ENCODE results near the gene CFAP74. TPM values are rescaled to one million over a fixed set of nuclear protein-coding genes. Genes with fewer than 3 reads are reported as not detected.

Gene CFAP74
- polyA plus RNA-seq, 1 donor from 2014 or later = 0.22 TPM

DNA sequence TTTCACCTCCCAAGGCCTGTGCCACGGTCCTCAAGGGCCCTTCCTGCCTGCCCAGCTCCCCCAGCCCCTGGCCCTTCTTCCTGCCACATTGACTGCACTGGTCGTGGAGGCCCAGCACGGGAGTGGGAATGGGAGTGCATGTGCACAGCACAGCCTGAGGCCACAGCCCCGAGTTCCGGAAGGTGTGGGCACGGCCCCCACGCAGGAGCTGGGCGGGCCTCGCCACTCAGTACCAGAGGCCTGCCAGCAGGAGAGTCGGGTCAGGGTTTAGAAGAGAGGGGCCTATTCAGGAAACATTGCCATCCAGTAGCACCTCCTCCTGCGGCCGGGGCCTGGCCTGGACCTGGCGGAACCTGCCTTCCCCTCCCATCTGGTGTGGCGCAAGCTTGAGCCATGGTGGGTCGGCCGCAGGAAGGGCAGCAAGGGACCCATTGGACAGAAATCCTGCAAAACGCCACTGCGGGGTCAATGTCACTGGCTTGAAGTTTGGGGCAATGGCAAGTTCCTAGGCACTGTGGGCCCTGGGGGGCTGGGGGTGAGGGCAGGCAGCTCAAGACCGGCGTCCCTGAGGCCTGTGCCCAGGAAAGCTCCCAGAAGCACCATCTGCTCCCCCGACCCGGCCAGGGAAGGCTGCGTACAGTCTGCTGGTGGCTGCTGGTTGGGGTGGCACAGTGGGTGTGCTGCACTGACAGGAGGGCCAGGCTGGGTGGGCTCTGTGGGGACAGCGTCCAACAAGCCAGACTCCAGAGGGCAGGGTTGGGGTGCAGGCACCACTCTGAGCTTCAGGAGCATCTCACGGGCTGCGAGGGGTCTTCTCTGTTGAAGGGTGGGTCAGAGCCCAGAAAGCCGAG, 82.8 kb downstream of the CFAP74 start:
- H3K27me3 ChIP-seq (ENCODE audit: insufficient read depth, low read depth, low read length) = peaks cover 11% of the 10 kb centered on the region
- no peaks in the 10 kb centered on the region for H3F3A ChIP-seq (ENCODE audit: insufficient read depth, low read length, poor library complexity, severe bottlenecking)
- H3K9ac ChIP-seq (ENCODE audit: low read length) = no peak overlapping the region
- H3K4me2 ChIP-seq (ENCODE audit: low read length) = no peak overlapping the region
- no peaks in the 10 kb centered on the region for H3K79me2 ChIP-seq (replicated peaks; ENCODE audit: insufficient read depth, low read length)
- H3K9me3 ChIP-seq (ENCODE audit: low read length) = no peaks in the 10 kb centered on the region
- no peaks in the 10 kb centered on the region for H3K36me3 ChIP-seq (ENCODE audit: insufficient read depth, low read length)
- H3K27ac ChIP-seq (ENCODE audit: low read length) = no peak overlapping the region
- no peaks in the 10 kb centered on the region for H3K9me2 ChIP-seq (ENCODE audit: insufficient read depth, low read length)
- no peak overlapping the region for H2AFZ ChIP-seq (ENCODE audit: low read depth, low read length)
- H4K20me1 ChIP-seq (ENCODE audit: insufficient read depth) = no peaks in the 10 kb centered on the region
- H3K4me3 ChIP-seq (ENCODE audit: low read length) = no peak overlapping the region
- TF ChIP-seq SMC3 (conservative IDR thresholded peaks at IDR 0.05; ENCODE audit: poor library complexity) (no peak), RAD21 (conservative IDR thresholded peaks at IDR 0.05) (no peak), EZH2 (IDR thresholded peaks at IDR 0.05; ENCODE audit: borderline replicate concordance, insufficient read depth, low read length, poor library complexity, severe bottlenecking) (no peak), EP300 (conservative IDR thresholded peaks at IDR 0.05; ENCODE audit: poor library complexity, severe bottlenecking) (no peak)
- TF ChIP-seq, protein P1, sequence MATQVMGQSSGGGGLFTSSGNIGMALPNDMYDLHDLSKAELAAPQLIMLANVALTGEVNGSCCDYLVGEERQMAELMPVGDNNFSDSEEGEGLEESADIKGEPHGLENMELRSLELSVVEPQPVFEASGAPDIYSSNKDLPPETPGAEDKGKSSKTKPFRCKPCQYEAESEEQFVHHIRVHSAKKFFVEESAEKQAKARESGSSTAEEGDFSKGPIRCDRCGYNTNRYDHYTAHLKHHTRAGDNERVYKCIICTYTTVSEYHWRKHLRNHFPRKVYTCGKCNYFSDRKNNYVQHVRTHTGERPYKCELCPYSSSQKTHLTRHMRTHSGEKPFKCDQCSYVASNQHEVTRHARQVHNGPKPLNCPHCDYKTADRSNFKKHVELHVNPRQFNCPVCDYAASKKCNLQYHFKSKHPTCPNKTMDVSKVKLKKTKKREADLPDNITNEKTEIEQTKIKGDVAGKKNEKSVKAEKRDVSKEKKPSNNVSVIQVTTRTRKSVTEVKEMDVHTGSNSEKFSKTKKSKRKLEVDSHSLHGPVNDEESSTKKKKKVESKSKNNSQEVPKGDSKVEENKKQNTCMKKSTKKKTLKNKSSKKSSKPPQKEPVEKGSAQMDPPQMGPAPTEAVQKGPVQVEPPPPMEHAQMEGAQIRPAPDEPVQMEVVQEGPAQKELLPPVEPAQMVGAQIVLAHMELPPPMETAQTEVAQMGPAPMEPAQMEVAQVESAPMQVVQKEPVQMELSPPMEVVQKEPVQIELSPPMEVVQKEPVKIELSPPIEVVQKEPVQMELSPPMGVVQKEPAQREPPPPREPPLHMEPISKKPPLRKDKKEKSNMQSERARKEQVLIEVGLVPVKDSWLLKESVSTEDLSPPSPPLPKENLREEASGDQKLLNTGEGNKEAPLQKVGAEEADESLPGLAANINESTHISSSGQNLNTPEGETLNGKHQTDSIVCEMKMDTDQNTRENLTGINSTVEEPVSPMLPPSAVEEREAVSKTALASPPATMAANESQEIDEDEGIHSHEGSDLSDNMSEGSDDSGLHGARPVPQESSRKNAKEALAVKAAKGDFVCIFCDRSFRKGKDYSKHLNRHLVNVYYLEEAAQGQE (IDR thresholded peaks at IDR 0.05; ENCODE audit: borderline replicate concordance) = no peak

DNA sequence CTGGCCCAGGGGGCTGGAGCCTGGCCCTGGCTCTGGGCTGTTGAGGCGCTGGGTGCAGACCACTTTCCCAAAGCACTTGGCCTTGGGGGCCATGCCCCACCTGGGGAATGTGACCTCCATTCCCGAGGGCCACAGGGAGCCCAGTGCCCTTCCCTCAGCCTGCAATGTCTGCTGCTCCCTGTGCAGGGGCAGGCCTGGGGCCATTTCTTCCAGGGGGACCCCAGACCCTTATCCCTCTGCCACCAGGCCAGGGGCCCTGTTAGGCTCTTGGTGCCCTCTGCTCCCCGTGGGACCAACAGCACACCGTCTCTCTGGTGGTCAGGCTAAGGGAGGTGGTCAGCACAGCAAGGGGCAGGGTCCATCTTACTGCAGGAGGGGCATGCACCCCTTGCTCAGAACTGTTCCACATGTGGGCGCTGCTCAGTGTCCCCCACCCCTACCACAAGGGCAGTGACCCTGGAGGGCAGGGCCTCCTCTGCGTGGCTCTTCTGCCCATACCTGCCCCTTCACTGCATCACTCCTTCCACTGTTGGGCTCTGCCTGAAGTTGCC, 83.5 kb downstream of the CFAP74 start:
- H3K9me3 ChIP-seq (ENCODE audit: low read length) = no peaks in the 10 kb centered on the region
- H3K27me3 ChIP-seq (ENCODE audit: insufficient read depth, low read depth, low read length) = peaks cover 11% of the 10 kb centered on the region
- H2AFZ ChIP-seq (ENCODE audit: low read depth, low read length) = no peak overlapping the region
- no peaks in the 10 kb centered on the region for H4K20me1 ChIP-seq (ENCODE audit: insufficient read depth)
- no peak overlapping the region for H3K9ac ChIP-seq (ENCODE audit: low read length)
- no peak overlapping the region for H3K27ac ChIP-seq (ENCODE audit: low read length)
- TF ChIP-seq EP300 (conservative IDR thresholded peaks at IDR 0.05; ENCODE audit: poor library complexity, severe bottlenecking) (no peak), RAD21 (conservative IDR thresholded peaks at IDR 0.05) (no peak), MXI1 (conservative IDR thresholded peaks at IDR 0.05; ENCODE audit: poor library complexity, severe bottlenecking) (no peak), TAF1 (IDR thresholded peaks at IDR 0.05; ENCODE audit: low read depth) (no peak), SMC3 (conservative IDR thresholded peaks at IDR 0.05; ENCODE audit: poor library complexity) (no peak), POLR2AphosphoS5 (IDR thresholded peaks at IDR 0.05) (no peak), EZH2 (IDR thresholded peaks at IDR 0.05; ENCODE audit: borderline replicate concordance, insufficient read depth, low read length, poor library complexity, severe bottlenecking) (no peak)
- TF ChIP-seq, protein P1 (IDR thresholded peaks at IDR 0.05; ENCODE audit: borderline replicate concordance) = no peak
- TF ChIP-seq, protein P2, sequence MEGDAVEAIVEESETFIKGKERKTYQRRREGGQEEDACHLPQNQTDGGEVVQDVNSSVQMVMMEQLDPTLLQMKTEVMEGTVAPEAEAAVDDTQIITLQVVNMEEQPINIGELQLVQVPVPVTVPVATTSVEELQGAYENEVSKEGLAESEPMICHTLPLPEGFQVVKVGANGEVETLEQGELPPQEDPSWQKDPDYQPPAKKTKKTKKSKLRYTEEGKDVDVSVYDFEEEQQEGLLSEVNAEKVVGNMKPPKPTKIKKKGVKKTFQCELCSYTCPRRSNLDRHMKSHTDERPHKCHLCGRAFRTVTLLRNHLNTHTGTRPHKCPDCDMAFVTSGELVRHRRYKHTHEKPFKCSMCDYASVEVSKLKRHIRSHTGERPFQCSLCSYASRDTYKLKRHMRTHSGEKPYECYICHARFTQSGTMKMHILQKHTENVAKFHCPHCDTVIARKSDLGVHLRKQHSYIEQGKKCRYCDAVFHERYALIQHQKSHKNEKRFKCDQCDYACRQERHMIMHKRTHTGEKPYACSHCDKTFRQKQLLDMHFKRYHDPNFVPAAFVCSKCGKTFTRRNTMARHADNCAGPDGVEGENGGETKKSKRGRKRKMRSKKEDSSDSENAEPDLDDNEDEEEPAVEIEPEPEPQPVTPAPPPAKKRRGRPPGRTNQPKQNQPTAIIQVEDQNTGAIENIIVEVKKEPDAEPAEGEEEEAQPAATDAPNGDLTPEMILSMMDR (IDR thresholded peaks at IDR 0.05; ENCODE audit: poor library complexity, severe bottlenecking) = no peak
- no peaks in the 10 kb centered on the region for H3K9me2 ChIP-seq (ENCODE audit: insufficient read depth, low read length)
- no peak overlapping the region for H3K4me2 ChIP-seq (ENCODE audit: low read length)
- H3K36me3 ChIP-seq (ENCODE audit: insufficient read depth, low read length) = no peaks in the 10 kb centered on the region
- H3F3A ChIP-seq (ENCODE audit: insufficient read depth, low read length, poor library complexity, severe bottlenecking) = no peaks in the 10 kb centered on the region
- H3K79me2 ChIP-seq (replicated peaks; ENCODE audit: insufficient read depth, low read length) = no peaks in the 10 kb centered on the region
- no peak overlapping the region for H3K4me3 ChIP-seq (ENCODE audit: low read length)

Data from neural cell (in vitro differentiated cells).